ENCODE results near the gene CALML4. TPM values are rescaled to one million over a fixed set of nuclear protein-coding genes. Genes with fewer than 3 reads are reported as not detected.

CALML4 gene
- total RNA-seq, 3 donors from 2014 or later (not counting 1 experiment from before 2014, with no cell fraction given): 2.1 to 3.9 (median 3.7) TPM

DNA sequence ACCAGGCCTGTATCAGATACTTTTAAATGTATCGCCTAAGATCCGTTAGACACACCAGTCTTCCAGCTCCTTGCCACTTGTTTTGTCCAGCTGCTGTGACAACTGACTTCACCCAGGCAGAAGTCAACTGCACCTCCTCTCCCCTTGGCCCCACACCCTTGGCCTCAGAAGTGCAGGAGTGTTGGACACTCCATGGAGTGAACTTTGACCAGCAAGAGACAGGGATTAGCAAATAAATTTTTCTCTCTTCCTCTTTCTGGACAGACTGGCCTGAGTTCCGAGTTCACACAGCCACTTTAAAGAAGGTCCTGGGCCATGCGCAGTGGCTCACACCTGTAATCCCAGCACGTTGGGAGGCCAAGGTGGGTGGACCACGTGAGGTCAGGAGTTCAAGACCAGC is 27.3 kb upstream of the CALML4 start:
- Histone ChIP-seq H3K9me3 (ENCODE audit: control insufficient read depth, insufficient read depth, low read length) (no peaks in the 10 kb centered on the region), H3K27me3 (ENCODE audit: control insufficient read depth, insufficient read depth, low read length) (no peaks in the 10 kb centered on the region), H3K4me3 (ENCODE audit: low read length) (no peak overlapping the region), H3K27ac (ENCODE audit: low read length) (no peak overlapping the region), H3K4me1 (ENCODE audit: control insufficient read depth, insufficient read depth, low read length) (peaks cover 25% of the 10 kb centered on the region), H3K36me3 (ENCODE audit: control insufficient read depth, insufficient read depth, low read length) (no peaks in the 10 kb centered on the region)
- Mint-ChIP-seq H3K9me3 (no peaks in the 10 kb centered on the region), H3K4me1 (peaks cover 21 to 24% of the 10 kb centered on the region in 2 donors), H3K4me3 (no peak overlapping the region), H3K27me3 (ENCODE audit: low read depth in 2 of 2) (peaks cover 4 to 7% of the 10 kb centered on the region in 2 donors), H3K27ac (no peak overlapping the region), H3K36me3 (no peaks in the 10 kb centered on the region)
- intact Hi-C loops (cut with micrococcal nuclease): no loop called here
- TF ChIP-seq, protein P1, sequence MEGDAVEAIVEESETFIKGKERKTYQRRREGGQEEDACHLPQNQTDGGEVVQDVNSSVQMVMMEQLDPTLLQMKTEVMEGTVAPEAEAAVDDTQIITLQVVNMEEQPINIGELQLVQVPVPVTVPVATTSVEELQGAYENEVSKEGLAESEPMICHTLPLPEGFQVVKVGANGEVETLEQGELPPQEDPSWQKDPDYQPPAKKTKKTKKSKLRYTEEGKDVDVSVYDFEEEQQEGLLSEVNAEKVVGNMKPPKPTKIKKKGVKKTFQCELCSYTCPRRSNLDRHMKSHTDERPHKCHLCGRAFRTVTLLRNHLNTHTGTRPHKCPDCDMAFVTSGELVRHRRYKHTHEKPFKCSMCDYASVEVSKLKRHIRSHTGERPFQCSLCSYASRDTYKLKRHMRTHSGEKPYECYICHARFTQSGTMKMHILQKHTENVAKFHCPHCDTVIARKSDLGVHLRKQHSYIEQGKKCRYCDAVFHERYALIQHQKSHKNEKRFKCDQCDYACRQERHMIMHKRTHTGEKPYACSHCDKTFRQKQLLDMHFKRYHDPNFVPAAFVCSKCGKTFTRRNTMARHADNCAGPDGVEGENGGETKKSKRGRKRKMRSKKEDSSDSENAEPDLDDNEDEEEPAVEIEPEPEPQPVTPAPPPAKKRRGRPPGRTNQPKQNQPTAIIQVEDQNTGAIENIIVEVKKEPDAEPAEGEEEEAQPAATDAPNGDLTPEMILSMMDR (IDR thresholded peaks at IDR 0.05): no peak
- WGBS (ENCODE audit: insufficient coverage): 89% methylated on average over 6 of the region's 6 CpGs
- ATAC-seq (no peak), DNase-seq (no peak)

DNA sequence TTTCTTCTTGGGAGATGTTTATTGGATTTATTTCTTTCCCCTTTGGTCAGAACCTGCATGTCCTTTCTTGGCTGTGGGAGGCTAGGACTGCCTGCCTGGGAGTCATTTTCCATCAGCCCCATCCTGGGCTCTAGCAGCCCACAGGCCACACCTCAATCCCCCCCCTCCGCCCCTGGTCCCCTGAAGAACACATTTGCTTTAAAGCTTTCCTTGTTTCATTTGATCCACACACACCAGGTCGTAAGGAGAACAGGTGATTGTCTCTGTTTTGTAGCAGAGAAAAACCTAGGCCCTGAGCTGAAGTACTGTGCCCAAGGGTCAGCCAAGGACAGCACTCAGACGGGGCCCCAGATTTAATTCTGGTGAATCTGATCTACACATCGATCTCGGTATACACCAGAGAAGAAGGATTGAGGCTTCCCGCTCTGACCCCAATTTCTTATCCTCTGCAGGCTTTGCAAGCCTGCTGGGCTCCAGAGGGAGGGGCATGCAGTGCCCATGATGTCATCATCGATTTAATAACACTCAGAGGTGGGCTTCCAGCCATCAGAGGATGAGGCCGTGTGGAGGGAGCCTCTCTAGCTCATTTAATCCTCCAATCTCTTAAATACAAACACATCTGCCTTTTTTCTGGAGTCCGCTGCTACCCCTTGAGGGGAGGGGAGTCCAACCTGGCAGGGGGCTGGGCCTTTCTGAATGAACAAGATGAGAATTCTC is 26.1 kb upstream of the CALML4 start:
- Histone ChIP-seq H3K36me3 (ENCODE audit: control insufficient read depth, insufficient read depth, low read length) (no peaks in the 10 kb centered on the region), H3K4me3 (ENCODE audit: low read length) (no peak overlapping the region), H3K4me1 (ENCODE audit: control insufficient read depth, insufficient read depth, low read length) (peaks cover 25% of the 10 kb centered on the region), H3K27ac (ENCODE audit: low read length) (no peak overlapping the region), H3K27me3 (ENCODE audit: control insufficient read depth, insufficient read depth, low read length) (no peaks in the 10 kb centered on the region), H3K9me3 (ENCODE audit: control insufficient read depth, insufficient read depth, low read length) (no peaks in the 10 kb centered on the region)
- intact Hi-C loops (cut with micrococcal nuclease): loop anchor here (2.0 kb wide), 1 partner anchor 176 kb away; the partner anchor contains the start of gene PIAS1
- Mint-ChIP-seq H3K27me3 (ENCODE audit: low read depth in 2 of 2) (peaks cover 2 to 7% of the 10 kb centered on the region in 2 donors), H3K36me3 (no peaks in the 10 kb centered on the region), H3K9me3 (no peaks in the 10 kb centered on the region), H3K4me3 (peak overlapping the region; percentile 47), H3K27ac (peak overlapping the region in 1 of 2 donors; percentile 85), H3K4me1 (peaks cover 21 to 27% of the 10 kb centered on the region in 2 donors)
- WGBS (ENCODE audit: insufficient coverage): 97% methylated on average over 9 of the region's 9 CpGs
- ATAC-seq (no peak), DNase-seq (no peak)
- TF ChIP-seq, protein P1 (IDR thresholded peaks at IDR 0.05): no peak

DNA sequence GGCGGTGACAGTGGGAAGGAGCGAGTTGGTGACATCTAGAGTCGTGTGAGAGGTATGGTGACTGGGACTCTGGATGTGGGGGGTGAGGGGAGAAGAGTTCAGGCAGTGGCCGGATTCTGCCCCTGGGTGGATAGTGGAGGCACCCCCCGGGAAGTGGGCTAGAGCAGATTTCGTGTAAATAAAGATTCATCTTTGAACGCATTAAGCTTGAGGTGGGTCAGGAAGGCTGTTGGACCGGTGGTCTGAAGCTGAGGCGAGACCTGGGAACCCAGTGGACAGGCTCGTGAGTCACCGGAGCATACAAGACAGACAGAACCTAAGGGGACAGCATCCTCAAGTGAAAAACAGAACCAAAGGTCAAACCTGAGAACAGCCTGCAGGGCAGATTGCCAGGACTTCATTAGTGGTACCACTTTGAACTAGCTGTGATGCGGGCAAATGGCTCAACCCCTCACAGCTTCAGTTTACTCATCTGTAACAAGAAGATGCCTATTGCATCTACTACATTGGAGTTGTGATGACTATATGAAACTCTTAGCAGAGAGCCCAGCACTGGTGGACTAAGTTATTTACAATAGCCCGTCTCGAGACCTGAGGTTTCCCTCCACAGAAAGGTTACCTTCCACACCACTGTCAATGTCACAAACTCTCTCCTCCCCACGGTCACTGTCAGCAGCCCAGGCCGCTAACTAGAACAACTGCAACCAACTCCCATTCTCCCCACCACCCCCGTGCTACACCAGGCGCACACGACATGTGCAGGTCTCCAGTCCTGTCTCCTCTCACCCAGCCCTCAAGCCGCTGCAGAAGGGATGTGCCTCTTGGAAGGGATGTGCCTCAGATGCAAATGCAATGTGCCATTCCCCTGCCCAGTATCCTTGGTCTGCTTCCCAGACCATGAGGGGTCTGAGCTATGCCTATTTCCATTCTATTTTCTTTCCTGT is 25.3 kb upstream of the CALML4 start:
- Histone ChIP-seq H3K4me1 (ENCODE audit: control insufficient read depth, insufficient read depth, low read length) (peaks cover 25% of the 10 kb centered on the region), H3K27me3 (ENCODE audit: control insufficient read depth, insufficient read depth, low read length) (no peaks in the 10 kb centered on the region), H3K27ac (ENCODE audit: low read length) (peak overlapping the region; percentile 39), H3K36me3 (ENCODE audit: control insufficient read depth, insufficient read depth, low read length) (no peaks in the 10 kb centered on the region), H3K9me3 (ENCODE audit: control insufficient read depth, insufficient read depth, low read length) (no peaks in the 10 kb centered on the region), H3K4me3 (ENCODE audit: low read length) (peak overlapping the region; percentile 72)
- H3K27me3 Mint-ChIP-seq (ENCODE audit: low read depth in 2 of 2): peaks cover 2 to 7% of the 10 kb centered on the region in 2 donors
- DNase-seq: no peak
- no peaks in the 10 kb centered on the region for H3K9me3 Mint-ChIP-seq
- intact Hi-C loops (cut with micrococcal nuclease): loop anchor here (2.0 kb wide), 1 partner anchor 176 kb away; the partner anchor contains the start of gene PIAS1
- H3K27ac Mint-ChIP-seq: peak overlapping the region; percentile 73 to 85
- no peak for ATAC-seq
- WGBS (ENCODE audit: insufficient coverage): 62% methylated on average over 20 of the region's 20 CpGs
- peaks cover 21 to 27% of the 10 kb centered on the region in 2 donors for H3K4me1 Mint-ChIP-seq
- H3K36me3 Mint-ChIP-seq: no peaks in the 10 kb centered on the region
- TF ChIP-seq, protein P1 (IDR thresholded peaks at IDR 0.05): no peak
- peak overlapping the region; percentile 92 for H3K4me3 Mint-ChIP-seq
